Sciatic nerve (tissue), 2 donors: Measurements from ENCODE around the gene CSF1. TPM values are rescaled to one million over a fixed set of nuclear protein-coding genes. Genes with fewer than 3 reads are reported as not detected.
"Not testable (repeated sequence)": the region's sequence is repeated elsewhere in the genome, so short reads cannot be mapped to it uniquely, and the experiment has no call there.

ENCODE experiments used
- ATAC-seq: fragments of 200-7000 bp; cut with Tn5 transposase; one replicate; pipeline ENCODE4 v1.9.1; 2020; ENCODE audit warnings: mild to moderate bottlenecking, moderate library complexity
- DNase-seq: peaks from one replicate; pipeline ENCODE4 v3.0.0-alpha.2; 2020; ENCODE audit warnings: low spot score
- intact Hi-C: fragments of 100-400 bp; cut with DNase I; formaldehyde crosslinking; loops from one replicate; pipeline ENCODE4 v1.14.2; 2022
- total RNA-seq: library from RNA; stranded (reverse); fragmentation: NEBNext Ultra II Directional; extraction: Animal tissue kit (Norgen Biotek cat#: 25700); gene quantifications from one replicate; pipeline ENCODE4 v1.2.1, GENCODE V29; 2021
- donor health status: DM: no; HTN: no; CAD: no.
- donor health status: DM: no; HTN: no; CAD: no.

The CSF1 gene
- total RNA-seq, 1 donor from 2014 or later = 61.2 TPM

DNA sequence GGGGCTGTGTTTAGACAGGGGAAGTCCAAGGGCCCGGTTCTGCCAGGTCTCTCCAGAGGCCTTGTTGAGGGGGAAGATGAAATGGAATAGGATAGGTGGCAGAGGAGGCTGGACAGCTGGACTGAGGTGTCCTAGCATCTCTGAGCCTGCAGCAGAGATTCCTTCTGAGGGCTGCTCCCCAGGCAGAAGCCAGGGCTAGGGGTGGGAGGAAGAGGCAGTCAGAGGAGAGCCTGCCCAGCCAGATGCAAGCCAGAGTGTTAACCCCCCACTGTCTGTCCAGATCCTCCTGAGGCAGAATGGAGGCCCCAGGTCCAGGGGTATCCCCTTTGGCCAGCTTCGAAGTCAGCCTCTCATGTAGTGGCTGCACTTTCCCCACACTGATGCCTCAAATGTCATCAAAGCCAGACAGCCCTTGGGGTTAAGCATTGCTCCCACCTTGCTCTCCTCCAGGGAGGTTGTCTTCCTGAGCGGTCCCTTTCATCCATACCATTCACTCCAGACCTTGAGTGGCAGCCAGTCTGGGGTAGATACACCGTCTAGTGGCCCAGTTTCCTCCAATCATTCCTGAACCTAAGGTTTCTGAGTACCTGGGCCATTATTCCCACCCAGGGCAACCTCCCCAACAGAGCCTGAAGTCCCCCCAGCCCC, 1.7 kb downstream of the CSF1 start:
- DNase-seq (no peak), ATAC-seq (peak; percentile 23)
- intact Hi-C loops = loop anchor here (10.0 kb wide), 1 partner anchor 72 kb away; the partner anchor contains the start of gene AHCYL1

DNA sequence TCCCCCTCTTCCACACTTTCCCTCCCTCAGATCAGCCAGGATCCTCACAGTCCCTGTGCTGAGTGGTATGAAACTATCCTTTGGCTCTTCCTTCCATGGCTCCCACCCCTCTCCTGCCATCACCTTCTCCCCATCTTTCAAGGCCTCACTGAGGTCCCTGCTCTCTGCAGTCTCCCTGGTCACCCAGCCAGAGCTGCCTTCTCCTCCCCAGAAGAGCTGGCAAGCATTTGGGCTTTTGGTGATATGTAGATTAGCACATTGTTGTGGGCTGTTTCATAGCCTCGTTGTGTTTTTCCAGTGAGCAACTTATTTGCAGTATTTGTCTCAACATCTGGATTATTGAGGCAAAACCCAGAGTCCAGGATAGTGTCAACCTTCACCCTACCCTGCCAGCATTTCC, 2.2 kb downstream of the CSF1 start:
- DNase-seq (no peak), ATAC-seq (no peak)
- intact Hi-C loops = loop anchor here (10.0 kb wide), 1 partner anchor 72 kb away; the partner anchor contains the start of gene AHCYL1

DNA sequence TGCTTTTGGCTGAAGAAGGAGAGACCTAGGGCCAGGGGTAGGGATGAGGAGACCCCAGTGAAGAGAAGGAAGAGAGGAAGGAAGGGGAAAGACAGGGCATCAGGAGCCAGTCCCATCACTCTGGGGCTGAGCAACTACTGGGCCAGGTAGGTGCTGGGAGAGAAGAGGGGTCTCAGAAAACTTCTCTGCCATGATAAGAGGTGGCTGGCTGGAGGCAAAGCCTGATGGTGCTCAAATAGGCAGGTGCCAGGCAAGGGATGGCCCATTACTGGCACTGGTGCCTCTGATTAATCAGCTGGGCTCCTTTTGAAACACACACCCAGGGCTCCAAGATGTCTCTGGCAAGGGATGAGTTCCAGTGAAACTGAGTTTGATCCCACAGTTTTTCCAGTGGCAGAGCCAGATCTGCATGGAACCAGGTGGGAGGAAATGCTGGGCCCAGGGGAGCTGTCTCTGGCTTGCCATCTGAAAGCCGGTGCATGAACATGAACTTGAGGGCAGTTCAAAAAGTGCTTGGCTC, 2.8 kb downstream of the CSF1 start:
- intact Hi-C loops = loop anchor here (10.0 kb wide), 1 partner anchor 71 kb away; the partner anchor contains the start of gene AHCYL1
- no peak for DNase-seq
- no peak for ATAC-seq

DNA sequence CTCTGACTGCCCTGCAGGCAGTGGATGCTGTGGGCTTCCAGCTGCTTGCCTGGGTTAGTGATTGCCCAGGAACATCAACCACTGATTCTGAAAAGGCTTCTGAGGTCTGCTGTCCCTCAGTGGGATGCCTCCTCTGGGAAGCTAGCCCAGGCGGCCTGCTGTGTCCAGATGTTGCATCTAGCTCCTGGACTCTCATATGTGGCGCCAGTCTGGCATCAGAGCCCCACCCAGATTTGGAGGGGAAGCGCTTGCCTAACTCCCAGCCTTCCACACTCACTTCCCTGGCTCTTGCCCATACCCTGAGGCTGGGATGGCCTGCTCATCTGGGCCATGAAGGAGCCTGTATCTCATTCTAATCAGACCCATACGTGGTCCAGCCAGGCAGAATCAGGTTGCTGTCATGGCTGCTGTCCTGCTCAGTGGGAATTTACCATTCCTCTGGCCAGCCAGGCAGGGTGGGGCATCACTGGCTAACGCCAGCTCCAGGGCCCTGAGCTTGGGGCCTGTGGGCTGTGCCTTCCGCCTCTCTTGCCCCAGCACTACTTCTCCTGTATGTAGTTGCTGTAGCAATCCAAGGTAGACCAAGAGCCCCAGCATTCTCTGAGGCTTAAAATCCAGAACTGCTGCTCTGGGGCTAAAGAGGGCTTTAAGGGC, 4.1 kb downstream of the CSF1 start:
- intact Hi-C loops = loop anchor here (10.0 kb wide), 1 partner anchor 70 kb away; the partner anchor contains the start of gene AHCYL1
- DNase-seq (no peak), ATAC-seq (peak; percentile 2)

DNA sequence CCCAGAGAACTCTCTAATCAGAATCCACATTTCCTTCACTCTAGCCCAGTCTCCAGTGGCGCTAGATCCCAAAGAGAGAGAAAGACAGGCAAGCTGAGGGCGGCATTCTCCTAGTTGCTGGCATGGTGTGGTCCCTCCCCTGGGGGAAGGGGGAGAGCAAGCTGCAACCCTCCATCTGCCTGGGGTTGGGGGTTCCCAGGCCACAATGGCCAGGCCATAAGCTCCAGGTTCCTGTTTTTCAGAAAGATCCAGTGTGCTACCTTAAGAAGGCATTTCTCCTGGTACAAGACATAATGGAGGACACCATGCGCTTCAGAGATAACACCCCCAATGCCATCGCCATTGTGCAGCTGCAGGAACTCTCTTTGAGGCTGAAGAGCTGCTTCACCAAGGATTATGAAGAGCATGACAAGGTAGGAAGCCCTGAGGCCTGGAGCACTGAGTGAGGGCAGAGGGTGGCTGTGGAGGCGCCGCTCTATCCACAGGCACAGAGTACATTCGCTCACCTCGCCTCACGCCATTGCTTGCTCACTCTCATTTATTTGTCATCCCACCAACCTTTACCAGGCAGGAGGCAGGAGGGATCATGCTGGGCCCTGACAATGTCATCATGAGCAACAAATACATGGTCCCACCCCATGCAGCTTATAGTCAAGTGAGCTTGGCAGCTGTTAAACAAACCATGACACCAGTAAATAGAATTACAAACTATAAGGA, 6.6 kb downstream of the CSF1 start:
- intact Hi-C loops = loop anchor here (10.0 kb wide), 1 partner anchor 68 kb away; the partner anchor contains the start of gene AHCYL1
- ATAC-seq (no peak), DNase-seq (no peak)

DNA sequence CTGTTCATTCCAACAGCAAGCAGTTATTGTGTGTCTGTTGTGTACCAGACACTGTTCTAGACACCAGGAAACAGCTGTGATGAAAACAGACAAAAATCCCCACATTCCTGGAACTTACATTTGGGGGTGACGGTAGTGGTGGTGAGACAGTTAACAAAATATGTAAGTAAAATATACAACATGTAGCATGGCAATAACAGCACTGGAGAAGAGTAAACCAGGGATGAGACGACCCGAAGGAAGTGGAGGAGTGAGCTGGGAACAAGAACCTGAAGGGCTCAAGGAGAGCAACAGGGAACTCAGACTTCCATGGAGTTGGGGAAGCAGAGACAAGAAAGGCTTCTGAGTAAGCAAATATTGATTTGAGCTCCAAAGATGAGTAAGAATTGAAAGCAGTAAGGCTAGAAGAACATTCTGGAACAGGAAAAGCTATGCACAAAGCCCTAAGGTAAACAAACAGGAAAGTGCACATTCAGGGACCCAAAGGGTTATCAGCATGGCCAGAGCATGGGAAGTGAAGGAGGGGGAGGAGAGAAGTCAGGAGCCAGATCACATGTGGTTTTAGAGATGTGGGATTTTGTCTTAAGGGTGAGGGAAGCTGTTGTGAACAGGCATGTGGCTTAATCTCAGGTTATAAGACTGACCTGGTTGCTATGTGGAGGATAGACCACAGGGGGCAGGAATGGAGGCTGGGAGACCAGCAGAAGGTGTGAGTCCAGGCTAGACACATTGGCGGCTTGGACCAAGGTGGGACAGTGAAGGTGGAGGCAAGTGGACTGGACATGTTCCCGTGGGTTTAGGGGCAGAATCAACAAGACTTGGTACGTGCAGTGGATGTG, 7.3 kb downstream of the CSF1 start:
- peak; percentile 8 for DNase-seq
- intact Hi-C loops = loop anchor here (10.0 kb wide), 1 partner anchor 67 kb away; the partner anchor contains the start of gene AHCYL1

DNA sequence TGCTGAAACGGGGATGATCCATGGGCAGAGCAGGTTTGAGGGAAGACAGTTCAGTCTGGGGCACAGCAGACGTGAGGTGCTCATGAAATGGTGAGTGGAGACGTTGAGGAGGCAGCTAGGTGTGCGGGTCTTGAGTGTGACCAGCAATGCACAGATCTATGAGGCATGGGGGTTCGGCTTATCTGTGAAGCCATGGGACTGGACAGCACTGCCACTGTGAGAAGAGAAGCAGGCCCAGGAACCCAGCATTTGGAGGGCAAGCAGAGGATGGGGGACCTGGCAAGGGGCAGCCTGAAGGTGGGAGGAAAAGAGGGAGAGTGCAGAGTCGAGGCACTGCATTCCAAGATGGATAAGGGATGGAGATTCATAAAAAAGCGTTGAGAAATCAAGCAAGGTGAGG, 8.0 kb downstream of the CSF1 start:
- intact Hi-C loops = loop anchor here (10.0 kb wide), 1 partner anchor 66 kb away; the partner anchor contains the start of gene AHCYL1
- no peak for ATAC-seq
- DNase-seq = peak; percentile 33

More for the DNA sequence above, 7.3 kb downstream of the CSF1 start:
- no peak for ATAC-seq

DNA sequence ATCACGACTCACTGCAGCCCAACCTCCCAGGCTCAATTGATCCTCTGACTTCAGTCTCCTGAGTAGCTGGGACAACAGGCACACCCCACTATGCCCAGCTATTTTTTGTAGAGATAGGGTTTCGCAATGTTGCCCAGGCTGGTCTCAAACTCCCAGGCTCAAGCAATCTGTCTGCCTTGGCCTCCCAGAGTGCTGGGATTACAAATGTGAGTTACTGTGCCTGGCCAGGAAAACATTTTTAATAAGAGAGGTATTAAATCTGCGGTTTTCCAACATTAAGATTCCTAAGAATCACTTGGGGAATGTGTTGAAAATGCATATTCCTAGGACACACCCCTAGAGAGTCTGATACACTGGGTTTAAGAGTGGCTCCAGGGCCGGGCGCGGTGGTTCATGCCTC, 8.7 kb downstream of the CSF1 start:
- no peak for ATAC-seq
- peak; percentile 45 for DNase-seq
- intact Hi-C loops = loop anchor here (10.0 kb wide), 1 partner anchor 65 kb away; the partner anchor contains the start of gene AHCYL1

DNA sequence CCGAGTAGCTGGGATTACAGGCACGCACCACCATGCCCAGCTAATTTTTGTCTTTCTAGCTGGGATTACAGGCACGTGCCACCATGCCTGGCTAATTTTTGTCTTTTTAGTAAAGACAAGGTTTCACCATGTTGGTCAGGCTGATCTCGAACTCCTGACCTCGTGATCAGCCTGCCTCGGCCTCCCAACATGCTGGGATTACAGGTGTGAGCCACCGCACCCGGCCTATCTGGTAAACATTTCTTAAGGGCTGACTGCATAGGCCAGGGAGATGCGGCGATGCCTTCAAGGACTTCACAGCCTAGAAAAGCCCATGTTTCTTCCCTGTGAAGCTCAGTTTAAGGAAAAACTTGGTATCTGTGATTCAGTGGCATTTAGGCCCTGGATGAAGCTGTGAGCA, 9.7 kb downstream of the CSF1 start:
- DNase-seq = peak; percentile 17
- ATAC-seq, intact Hi-C loops: not testable (repeated sequence)

DNA sequence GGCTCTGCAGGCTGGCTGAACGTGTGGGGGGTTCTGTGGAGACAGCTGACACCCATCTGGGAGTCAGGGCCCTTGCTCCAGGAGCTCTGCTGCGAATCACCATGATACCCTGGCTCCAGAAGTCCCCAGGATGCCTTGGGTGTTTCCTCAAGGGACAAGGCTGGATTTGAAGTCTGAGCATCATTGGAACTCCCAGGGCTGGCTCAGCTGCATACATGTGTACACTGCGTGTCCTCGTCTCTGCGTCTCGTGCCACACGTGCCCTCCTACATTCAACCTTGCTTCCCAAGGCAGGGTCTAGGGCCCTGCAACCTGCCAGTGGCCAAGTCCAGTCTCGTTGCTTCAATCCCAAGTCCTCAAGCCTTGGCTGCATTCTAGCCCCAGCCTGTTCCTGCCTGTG, 11.7 kb downstream of the CSF1 start:
- DNase-seq (no peak), ATAC-seq (no peak)
- intact Hi-C loops = no loop called here

DNA sequence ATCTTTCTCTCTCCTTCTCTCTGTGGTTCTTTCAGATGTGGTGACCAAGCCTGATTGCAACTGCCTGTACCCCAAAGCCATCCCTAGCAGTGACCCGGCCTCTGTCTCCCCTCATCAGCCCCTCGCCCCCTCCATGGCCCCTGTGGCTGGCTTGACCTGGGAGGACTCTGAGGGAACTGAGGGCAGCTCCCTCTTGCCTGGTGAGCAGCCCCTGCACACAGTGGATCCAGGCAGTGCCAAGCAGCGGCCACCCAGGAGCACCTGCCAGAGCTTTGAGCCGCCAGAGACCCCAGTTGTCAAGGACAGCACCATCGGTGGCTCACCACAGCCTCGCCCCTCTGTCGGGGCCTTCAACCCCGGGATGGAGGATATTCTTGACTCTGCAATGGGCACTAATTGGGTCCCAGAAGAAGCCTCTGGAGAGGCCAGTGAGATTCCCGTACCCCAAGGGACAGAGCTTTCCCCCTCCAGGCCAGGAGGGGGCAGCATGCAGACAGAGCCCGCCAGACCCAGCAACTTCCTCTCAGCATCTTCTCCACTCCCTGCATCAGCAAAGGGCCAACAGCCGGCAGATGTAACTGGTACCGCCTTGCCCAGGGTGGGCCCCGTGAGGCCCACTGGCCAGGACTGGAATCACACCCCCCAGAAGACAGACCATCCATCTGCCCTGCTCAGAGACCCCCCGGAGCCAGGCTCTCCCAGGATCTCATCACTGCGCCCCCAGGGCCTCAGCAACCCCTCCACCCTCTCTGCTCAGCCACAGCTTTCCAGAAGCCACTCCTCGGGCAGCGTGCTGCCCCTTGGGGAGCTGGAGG, 12.7 kb downstream of the CSF1 start:
- DNase-seq = peak; percentile 54
- no peak for ATAC-seq
- intact Hi-C loops = no loop called here

DNA sequence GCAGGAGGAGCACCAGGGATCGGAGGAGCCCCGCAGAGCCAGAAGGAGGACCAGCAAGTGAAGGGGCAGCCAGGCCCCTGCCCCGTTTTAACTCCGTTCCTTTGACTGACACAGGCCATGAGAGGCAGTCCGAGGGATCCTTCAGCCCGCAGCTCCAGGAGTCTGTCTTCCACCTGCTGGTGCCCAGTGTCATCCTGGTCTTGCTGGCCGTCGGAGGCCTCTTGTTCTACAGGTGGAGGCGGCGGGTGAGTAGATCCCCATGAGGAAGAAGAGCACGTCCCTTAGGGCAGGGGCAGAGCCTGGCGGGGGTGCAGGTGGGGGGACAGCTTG, 13.3 kb downstream of the CSF1 start:
- no peak for ATAC-seq
- DNase-seq = peak; percentile 54
- intact Hi-C loops = no loop called here

DNA sequence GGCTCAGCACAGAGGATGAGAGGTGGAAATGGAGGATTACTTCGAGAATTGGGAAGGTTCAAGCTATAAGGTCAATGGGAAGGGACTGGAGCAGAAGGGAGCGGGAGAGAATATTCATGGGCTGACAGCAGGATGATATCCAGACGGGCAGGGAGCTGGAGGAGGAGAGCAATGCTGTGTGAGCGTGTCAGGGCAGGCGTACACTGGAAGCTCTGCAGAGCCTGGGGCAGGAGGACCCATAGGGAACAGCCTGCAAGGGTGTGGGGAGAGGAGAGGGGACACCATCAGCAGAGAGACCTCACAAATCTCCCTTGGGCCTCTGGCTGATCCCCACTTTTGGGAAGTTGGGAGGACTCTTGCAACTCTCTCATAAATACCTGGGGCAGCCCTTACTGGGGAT, 13.7 kb downstream of the CSF1 start:
- DNase-seq (peak; percentile 22), ATAC-seq (no peak)
- intact Hi-C loops = no loop called here

DNA sequence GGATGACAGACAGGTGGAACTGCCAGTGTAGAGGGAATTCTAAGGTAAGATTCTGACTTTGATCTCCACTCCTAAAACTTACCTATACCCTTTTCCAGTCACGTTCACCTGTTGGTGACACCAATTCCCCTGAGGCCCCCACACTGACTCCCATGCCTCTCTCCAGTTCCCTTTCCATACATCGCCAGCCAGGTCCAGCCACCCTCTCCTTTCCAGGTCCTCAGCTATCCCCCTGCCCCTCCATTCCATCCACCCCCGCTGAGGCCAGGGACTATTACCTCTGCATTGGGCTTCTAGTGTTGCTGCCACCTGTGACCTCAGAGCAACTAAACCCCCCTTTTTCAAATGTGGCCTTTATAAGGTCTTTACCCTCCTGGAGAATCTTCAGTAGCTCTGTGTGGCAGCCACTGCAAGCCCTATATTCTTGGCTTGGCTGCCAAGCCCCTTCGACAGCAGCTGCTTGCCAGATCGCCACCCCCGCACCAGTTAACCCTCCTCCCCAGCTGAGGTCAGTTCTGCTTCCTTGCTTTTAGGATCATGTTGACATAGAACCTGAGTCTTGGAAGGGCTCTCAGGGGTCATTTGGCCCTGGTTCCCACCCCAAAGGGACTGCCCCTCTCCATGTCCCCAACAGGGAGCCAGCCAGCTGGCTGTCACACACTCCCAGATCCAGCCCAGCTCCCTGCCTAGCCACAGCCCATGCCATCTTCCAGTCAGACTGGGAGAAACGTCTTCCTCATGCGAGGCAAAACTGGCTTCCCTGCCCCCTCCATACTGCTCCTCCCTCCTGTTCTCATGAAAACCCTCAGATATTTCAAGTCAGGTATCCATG, 14.7 kb downstream of the CSF1 start:
- intact Hi-C loops = no loop called here
- peak; percentile 32 for DNase-seq
- no peak for ATAC-seq

DNA sequence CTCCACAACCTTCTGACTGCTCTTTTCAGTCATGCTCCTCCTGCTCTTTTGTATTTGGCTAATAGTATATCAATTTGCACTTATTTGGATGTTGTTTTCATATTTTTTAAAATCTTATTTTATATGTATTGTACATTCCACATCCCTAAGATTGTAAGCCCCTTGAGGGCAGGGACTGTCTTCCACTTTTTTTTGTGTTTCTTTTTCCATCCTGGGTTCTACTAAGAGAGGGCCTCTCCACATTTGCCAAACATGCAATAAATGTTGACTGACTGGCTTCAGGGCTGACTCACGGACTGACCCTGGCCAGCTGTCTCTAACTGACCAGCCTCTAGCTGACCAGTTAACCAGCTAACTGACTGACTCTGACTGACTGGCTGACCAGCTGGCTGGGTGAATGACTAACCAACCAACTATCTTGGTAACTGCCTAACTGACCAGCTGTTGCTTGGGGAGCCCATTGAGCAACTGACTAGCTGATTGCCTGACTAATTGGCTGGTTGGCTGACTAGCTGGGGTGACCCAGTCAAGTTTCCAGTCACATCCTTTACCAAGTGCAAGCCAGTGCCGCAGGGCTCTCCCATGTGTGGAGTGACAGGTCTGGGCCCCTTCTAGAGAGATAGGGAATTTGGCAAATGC, 16.1 kb downstream of the CSF1 start:
- DNase-seq = peak; percentile 42
- no peak for ATAC-seq
- intact Hi-C loops = no loop called here

DNA sequence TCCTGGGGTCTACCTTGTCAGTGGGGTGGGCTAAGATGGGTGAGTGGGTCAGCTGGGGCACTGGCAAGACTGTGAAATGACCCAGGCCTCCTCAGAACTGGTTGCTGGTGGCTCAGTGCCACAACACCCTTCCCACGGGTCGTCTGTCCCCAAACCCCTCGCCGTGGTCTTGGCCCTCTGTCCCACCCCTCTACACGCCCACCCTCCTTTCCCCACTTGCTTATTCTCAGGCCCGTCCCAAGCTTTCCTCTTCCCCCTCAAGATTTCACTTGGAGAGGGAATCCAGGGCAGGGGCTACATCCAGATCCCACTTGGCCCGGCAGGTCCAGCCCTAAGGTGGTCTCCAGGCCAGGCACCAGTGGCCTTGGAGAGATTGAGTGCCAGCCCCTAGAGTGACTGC, 16.7 kb downstream of the CSF1 start:
- ATAC-seq (no peak), DNase-seq (peak; percentile 56)
- intact Hi-C loops = no loop called here

DNA sequence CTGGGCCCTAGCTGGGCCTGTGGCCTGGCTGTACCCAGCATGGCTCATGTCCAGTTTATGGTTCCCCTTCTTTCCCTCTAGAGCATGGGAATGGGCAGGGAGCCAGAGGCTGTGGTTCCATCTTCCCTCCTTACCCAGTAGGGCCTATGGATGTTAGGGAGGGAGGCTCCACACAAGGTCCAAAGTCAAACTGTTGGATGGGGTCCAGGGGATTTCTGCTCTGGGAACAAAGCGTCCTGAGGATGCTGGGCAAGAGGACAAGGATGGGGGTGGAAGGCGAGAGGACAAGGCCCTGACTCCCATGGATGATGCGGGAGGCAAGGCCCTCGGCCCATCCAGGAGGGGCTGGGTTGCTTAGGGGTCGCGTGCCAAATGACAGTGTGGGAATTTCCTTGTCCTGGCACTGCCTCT, 17.3 kb downstream of the CSF1 start:
- ATAC-seq (peak; percentile 64), DNase-seq (peak; percentile 87)
- intact Hi-C loops = no loop called here
